ENCODE data around the gene RANBP3L. TPM values are rescaled to one million over a fixed set of nuclear protein-coding genes. Genes with fewer than 3 reads are reported as not detected.

RANBP3L gene
- total RNA-seq, 2 experiments from 2014 or later: not detected

Other genes starting within 250 kb of the RANBP3L start
- not detected for gene UGT3A2, start 235.0 kb downstream of the RANBP3L start, total RNA-seq
- gene LMBRD2, start 150.0 kb downstream of the RANBP3L start, total RNA-seq: 10 to 100 TPM; 11.5 to 11.8 TPM
- 10 to 100 TPM; 54.6 to 61.4 TPM for gene SKP2, start 149.8 kb downstream of the RANBP3L start, total RNA-seq
- 10 to 100 TPM; 11.0 to 12.8 TPM for gene NADK2, start 60.0 kb downstream of the RANBP3L start, total RNA-seq